Type B pancreatic cell (in vitro differentiated cells): ENCODE measurements around the gene SEPHS1. TPM values are rescaled to one million over a fixed set of nuclear protein-coding genes. Genes with fewer than 3 reads are reported as not detected.

Source experiments
- DNase-seq: peaks from one replicate; pipeline ENCODE4 v3.0.0; 2021; ENCODE audit warnings: mixed read lengths; ENCODE audit not compliant: unreplicated experiment; ENCODE audit errors: extremely low spot score
- H3K27ac Mint-ChIP-seq: 2 replicates; pipeline ENCODE4 v1.8.0; 2021; ENCODE audit warnings: mild to moderate bottlenecking, mixed read lengths
- H3K27me3 Mint-ChIP-seq: 2 replicates; pipeline ENCODE4 v1.8.0; 2021; ENCODE audit warnings: mixed read lengths
- H3K36me3 Mint-ChIP-seq: 2 replicates; pipeline ENCODE4 v1.8.0; 2021; ENCODE audit warnings: mixed read lengths
- H3K4me1 Mint-ChIP-seq: one replicate; pipeline ENCODE4 v1.8.0; 2021; ENCODE audit warnings: mixed read lengths; ENCODE audit not compliant: unreplicated experiment
- H3K4me3 Mint-ChIP-seq: 2 replicates; pipeline ENCODE4 v1.8.0; 2021; ENCODE audit warnings: mild to moderate bottlenecking, mixed read lengths
- H3K9me3 Mint-ChIP-seq: 2 replicates; pipeline ENCODE4 v1.8.0; 2021; ENCODE audit warnings: mixed read lengths
- total RNA-seq: library from RNA; stranded (reverse); gene quantifications from 2 replicates; pipeline ENCODE4 v1.2.1, GENCODE V29; 2021; ENCODE audit warnings: low replicate concordance
- TF ChIP-seq, protein P1 (sequence below): fragments of 200-600 bp; sonication (generic); conservative IDR thresholded peaks from 2 replicates; pipeline ENCODE4 v1.5.0; 2021; ENCODE audit warnings: antibody characterized with exemption, mild to moderate bottlenecking

SEPHS1 gene
- total RNA-seq, 1 donor from 2014 or later = 96.4 TPM

DNA sequence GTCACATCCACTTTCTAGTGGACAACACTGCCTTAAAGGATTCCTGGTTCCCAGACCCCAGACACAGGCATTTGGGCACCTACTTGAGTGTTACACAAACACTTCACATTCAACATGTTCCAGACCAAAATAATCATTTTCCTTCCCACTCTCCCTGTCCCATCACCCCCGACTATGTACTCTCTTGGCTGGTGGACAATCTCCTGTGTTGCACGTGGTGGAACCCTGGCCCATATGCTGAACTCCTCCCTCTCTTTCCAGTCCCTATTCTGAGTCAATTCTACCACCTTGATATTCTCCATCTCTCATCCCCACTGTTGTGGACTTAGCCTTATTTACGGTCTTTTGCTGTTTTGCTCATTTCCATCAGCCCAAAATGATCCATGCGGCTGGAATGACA, 8.3 kb upstream of the SEPHS1 start:
- Mint-ChIP-seq H3K27ac (no peak overlapping the region), H3K36me3 (no peaks in the 10 kb centered on the region), H3K4me3 (no peak overlapping the region), H3K9me3 (no peaks in the 10 kb centered on the region), H3K4me1 (peaks cover 8% of the 10 kb centered on the region), H3K27me3 (peaks cover 25% of the 10 kb centered on the region)
- TF ChIP-seq, protein P1, sequence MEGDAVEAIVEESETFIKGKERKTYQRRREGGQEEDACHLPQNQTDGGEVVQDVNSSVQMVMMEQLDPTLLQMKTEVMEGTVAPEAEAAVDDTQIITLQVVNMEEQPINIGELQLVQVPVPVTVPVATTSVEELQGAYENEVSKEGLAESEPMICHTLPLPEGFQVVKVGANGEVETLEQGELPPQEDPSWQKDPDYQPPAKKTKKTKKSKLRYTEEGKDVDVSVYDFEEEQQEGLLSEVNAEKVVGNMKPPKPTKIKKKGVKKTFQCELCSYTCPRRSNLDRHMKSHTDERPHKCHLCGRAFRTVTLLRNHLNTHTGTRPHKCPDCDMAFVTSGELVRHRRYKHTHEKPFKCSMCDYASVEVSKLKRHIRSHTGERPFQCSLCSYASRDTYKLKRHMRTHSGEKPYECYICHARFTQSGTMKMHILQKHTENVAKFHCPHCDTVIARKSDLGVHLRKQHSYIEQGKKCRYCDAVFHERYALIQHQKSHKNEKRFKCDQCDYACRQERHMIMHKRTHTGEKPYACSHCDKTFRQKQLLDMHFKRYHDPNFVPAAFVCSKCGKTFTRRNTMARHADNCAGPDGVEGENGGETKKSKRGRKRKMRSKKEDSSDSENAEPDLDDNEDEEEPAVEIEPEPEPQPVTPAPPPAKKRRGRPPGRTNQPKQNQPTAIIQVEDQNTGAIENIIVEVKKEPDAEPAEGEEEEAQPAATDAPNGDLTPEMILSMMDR = no peak
- DNase-seq = no peak

DNA sequence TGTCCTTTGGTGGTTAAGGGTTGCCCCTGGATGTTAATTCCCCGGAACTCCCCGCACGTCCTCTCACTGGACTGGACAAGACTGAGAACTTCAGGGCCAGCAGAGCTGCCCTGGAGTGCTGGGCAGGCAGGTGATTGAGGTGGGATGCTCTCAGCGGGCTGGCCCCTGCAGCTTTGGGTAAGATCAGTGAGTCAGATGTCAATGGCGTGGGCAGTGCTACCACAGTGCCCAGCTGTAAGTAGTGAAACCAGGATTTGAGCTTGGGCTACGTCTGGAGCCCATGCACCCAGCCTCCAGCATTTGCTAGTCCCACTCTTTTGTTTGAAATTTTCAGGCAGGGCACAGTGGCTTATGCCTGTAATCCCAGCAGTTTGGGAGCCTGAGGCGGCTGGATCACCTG, 6.7 kb upstream of the SEPHS1 start:
- H3K4me3 Mint-ChIP-seq = no peak overlapping the region
- no peak overlapping the region for H3K27ac Mint-ChIP-seq
- TF ChIP-seq, protein P1 = no peak
- no peaks in the 10 kb centered on the region for H3K9me3 Mint-ChIP-seq
- peaks cover 40% of the 10 kb centered on the region for H3K27me3 Mint-ChIP-seq
- no peaks in the 10 kb centered on the region for H3K36me3 Mint-ChIP-seq
- H3K4me1 Mint-ChIP-seq = peaks cover 10% of the 10 kb centered on the region
- no peak for DNase-seq

DNA sequence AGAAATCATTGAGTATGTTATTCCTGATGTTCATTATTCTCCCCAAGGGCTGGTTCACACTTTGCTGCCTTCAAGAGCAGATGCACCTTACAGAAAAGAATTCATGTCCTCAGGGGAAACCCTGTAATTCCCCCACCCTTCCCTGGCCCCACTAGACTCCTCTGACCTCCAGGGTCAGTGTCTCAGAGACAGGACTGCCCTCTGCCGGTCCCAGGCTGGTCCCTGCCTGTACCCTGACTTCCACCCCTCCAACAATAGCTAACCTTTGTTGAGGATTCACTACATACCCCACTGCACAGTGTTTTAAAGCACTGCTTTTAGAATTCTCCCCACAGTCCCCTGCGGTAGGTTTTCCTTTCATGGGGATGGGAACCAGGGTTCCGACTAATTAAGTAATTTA, 4.4 kb upstream of the SEPHS1 start:
- Mint-ChIP-seq H3K27ac (no peak overlapping the region), H3K4me1 (peaks cover 16% of the 10 kb centered on the region), H3K36me3 (no peaks in the 10 kb centered on the region), H3K27me3 (peaks cover 42% of the 10 kb centered on the region), H3K4me3 (no peak overlapping the region), H3K9me3 (no peaks in the 10 kb centered on the region)
- DNase-seq = no peak
- TF ChIP-seq, protein P1 = no peak

DNA sequence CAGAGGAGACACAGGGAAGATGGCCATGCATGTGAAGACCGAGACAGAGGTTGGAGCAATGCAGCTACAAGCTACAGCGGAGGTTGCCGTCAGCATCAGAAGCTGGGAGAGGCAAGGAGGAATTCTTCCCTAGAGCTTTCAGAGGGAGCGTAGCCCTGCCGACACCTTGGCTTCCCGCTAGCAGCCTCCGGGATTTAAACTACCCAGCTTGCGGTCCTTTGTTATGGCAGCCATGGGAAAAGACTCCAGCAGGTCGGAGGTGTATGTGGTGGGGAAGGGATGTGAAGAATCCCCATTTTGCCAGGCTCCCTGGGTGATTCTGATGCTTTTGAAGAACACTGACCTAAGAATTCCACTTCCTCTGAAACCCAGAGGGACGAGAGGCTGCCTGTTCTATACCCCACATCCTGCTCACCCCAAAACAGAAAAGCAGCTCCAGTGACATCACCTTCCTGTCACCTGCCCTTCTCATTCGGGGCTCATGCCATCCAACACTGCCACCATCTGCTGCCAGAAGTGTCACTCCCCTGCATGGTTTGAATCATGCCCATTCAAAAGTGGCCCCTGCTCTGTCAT, 3.3 kb upstream of the SEPHS1 start:
- peak overlapping the region; percentile 36 for H3K4me3 Mint-ChIP-seq
- peaks cover 16% of the 10 kb centered on the region for H3K4me1 Mint-ChIP-seq

DNA sequence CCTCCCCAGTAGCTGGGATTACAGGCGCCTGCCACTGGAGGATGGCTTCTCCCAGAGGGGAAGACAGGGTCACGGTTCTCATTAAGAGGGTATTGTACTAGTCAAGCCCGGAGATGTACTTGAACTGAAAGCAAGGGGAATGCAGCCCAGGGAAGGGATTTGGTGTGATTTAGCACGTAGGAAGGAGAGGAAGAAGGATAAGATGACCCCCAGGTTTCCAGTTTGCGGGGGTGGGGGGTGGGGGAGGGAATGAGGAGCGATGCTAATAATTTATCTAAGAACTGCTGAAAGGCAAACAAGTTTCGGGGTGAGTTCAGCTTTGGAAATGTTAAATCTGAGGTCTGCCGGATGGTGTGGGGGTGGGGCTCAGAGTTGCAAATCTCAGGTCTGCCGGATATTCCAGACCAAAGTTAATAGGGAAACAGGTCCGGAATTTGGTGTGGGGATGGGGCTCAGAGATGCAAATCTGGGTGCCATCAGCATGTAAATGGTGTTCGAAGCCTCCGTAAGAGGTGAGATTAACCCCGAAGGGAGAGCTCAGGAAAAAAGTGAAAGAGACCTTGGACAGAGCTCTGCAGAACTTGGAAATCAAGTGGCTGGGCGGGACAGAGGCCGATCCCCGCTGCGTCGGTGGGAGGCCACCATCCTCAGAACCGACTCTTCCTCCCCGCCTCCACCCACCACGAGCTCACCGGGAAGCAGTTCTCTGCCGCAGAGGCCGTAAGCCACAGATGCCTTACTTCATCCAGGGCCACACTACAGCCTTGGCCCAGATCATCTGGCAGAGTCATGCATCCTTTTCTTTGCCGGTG, 1.6 kb upstream of the SEPHS1 start:
- DNase-seq = no peak
- Mint-ChIP-seq H3K4me3 (peak overlapping the region; percentile 96), H3K9me3 (no peaks in the 10 kb centered on the region), H3K27ac (peak overlapping the region; percentile 97), H3K27me3 (peaks cover 39% of the 10 kb centered on the region), H3K36me3 (peaks cover 4% of the 10 kb centered on the region), H3K4me1 (peaks cover 16% of the 10 kb centered on the region)
- TF ChIP-seq, protein P1 = no peak

More for the DNA sequence above, 3.3 kb upstream of the SEPHS1 start:
- H3K27me3 Mint-ChIP-seq = peaks cover 40% of the 10 kb centered on the region
- no peak for DNase-seq
- H3K36me3 Mint-ChIP-seq = no peaks in the 10 kb centered on the region
- H3K27ac Mint-ChIP-seq = no peak overlapping the region
- H3K9me3 Mint-ChIP-seq = no peaks in the 10 kb centered on the region
- TF ChIP-seq, protein P1 = no peak
